HG03460 (cell line): ENCODE measurements around the gene KIZ.
A peak's percentile ranks its signal among the peaks of the same experiment; 100 is the strongest.
"Not testable (repeated sequence)": the region's sequence is repeated elsewhere in the genome, so short reads cannot be mapped to it uniquely, and the experiment has no call there.

ENCODE experiments used
- ATAC-seq: cut with Tn5 transposase; IDR thresholded peaks from one replicate; pipeline ENCODE4 v1.9.1; 2021; ENCODE audit not compliant: unreplicated experiment

Gene KIZ

DNA sequence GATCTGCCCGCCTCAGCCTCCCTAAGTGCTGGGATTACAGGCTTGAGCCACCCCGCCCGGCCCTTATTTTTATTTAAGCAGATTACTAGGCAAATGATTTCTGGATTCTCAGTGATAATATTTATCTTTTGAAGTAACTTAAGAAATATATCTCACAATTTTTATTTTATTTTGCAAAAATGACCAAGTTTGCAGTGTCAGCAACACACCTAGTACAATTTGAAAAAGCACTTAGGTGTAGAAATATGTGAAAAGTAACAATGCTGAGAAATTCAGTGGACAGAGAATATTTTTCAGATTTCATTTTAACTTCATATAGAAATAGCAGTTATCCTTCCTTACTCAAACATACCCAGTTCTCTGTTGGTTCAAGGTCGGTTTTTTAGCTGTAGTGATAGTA is 98.3 kb downstream of the KIZ start:
- no peak for ATAC-seq

GRCh38 chr20:21225215-21225947 is 99.5 kb downstream of the KIZ start:
- no peak for ATAC-seq

GRCh38 chr20:21228511-21228910 is 102.6 kb downstream of the KIZ start:
- ATAC-seq = peak; percentile 86

- no peak for ATAC-seq
Observed at GRCh38 chr20:21229163-21229562, 103.3 kb downstream of the KIZ start.

- ATAC-seq = no peak
Observed at GRCh38 chr20:21230220-21230619, 104.3 kb downstream of the KIZ start.

GRCh38 chr20:21230686-21231085 is 104.8 kb downstream of the KIZ start:
- ATAC-seq = no peak

- no peak for ATAC-seq
Observed at GRCh38 chr20:21232546-21233280, 106.8 kb downstream of the KIZ start.

GRCh38 chr20:21234324-21234723 is 108.4 kb downstream of the KIZ start:
- no peak for ATAC-seq

DNA sequence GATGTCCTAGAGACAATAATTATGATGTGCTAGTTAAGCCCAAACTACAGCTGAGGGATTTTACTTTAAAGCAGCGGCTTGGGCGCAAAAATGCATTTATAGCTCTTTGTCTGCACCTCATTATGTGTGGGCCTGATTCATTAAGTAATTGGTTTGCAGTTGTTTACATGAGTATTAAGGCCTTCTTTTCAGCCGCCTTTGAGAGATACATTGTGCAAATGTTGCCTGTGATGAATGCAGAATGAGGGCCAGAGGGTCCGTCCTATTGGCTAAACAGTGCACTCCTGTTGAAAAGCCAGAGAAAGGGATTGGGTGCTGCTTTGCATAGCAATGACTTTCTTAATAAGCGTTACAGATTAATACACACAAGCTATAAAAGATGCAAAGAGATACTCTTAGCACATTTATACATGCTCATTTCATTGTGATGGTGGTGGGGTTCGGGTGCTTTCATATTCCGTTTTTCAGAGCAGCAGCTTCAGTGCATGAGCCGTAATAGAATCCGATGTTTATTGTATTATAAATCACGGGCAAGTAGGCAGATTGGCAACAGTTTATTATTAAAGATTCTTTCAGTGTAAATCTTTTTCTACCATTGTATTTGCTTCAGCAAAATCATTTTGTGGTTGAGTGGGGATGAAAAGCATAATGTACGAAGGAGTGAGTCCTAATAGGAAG is 109.1 kb downstream of the KIZ start:
- ATAC-seq = no peak

DNA sequence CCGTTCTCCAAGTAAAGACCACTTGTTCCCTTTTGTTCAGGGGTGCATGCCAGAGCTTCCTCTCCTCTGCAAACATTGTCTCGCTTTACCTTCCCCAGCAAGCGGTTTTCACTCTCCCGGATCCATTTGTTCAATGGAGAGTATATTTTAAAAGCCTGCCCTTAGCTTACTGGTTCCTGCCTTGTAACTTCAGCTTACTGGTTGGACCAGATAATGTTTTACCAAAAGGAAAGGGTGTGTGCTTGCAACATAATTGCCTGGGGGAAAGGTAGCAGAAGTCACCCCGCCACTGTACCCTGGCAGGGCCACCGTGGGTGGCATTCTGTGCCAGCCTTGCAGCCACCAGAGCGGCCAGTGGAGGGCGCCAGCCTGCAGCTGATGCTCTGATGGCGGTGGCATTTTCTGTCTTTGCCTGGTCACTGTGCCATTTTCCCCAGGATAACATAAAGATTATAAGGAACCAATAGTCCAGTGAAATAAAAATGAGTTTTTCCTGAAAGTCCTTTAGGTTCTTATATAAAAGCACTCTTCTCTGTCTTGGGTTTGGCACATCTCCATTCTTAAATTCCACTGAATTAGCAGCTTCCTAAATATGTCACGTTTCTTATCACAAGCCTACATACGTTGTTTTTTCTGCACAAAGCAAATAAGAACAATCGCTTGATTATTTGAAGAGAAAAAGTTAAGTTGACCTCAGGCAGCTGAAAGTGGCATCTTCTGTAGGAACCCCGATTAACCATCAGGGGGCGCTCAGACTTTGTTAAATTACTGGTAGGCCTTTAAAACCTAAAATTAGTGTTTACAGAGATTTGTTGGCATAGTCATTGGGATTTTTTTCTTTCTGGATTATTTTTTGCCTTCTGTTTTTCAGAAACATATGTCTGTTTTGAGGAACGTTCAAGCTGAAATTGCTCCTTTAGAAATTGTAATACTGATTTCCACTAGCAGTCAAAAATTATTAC is 109.9 kb downstream of the KIZ start:
- no peak for ATAC-seq

- ATAC-seq = no peak
Observed at GRCh38 chr20:21237956-21238799, 112.3 kb downstream of the KIZ start.

DNA sequence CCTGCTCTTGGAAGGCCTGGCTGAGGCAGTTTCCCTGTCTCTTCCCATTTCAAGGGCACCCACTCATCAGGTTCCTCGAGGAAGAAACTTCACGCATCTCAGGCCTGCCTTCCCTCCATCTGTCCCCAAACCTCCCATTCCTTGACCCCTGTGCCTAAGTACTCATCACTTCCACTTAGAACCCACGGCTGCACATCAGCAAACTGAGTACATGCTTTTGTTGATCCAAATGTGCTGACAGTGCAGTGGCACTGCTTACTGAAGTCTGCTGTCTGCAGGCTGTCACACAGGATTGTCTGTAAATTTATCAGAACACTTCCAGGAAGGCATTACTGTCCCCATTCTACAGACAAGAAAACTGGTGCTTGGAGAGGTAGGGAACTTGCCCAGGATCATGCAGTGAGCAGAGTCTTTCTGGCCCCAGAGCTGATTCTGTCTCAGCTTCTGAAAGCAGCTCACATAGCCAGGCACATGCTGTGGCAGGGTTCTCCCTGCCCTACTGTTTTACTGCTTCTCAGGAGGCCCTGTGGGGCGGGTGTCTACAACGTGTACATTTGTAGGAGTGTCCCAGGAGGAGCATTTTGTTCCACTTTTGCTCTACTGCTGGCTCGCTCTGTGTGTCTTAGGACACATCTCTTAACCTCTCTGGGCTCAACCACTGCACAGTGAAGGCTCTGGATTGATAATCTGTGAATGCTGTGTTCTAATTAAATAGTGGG is 113.1 kb downstream of the KIZ start:
- no peak for ATAC-seq

- ATAC-seq = no peak
Observed at GRCh38 chr20:21240394-21240793, 114.5 kb downstream of the KIZ start.

DNA sequence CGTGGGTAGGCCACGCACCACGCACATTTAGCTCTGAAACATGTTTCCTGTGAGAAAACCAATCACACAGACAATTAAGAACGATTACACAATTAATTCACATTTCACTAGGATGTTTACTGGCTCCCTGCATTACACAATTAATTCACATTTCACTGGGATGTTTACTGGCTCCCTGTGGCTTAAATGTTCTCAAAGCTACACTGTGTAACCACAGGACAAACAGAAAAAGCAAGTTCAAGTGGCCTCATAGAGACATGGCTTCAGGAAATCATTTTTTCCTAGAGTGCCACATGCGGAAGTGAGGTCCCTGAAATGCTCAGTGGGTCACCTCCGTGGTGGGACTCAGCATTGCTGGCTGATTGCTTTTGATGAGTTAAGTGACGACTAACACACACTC is 115.5 kb downstream of the KIZ start:
- ATAC-seq = no peak

DNA sequence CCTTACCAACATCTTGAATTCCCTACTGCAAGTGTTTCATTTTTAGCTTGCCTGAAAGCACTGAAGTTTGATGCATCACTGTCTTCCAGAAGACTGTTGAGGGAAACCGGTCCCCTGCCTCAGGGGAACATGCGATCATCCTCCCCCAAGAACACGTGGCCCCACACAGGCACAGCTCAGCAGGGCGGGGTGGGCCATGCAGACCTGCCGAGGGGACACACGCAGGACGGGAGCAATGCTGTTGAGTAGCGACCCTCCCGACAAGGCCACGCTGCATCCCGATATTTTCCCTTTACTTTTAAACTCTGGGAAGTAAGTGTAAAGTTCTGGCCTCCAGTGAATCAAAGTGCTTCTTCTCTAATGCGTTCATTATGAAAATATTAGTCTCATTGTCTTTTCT is 117.9 kb downstream of the KIZ start:
- no peak for ATAC-seq

DNA sequence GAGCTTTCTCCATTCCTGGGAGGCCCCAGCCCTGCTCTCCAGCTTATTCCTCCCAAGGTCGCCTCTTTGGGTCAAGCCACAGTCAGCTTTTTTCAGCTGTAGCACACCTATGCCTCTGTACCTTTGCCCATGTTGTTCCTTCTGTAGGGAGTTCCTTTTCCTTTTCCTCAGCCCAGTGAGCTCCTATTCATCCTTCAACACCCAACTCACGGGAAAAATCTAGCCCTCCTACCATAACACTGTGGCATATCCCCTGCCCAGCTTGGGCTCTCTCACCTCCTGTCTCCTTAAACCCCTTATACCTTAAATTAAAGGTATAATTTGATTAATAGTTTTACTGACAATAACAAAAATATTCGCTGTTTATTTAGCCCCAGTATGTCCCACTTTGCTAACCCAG is 118.9 kb downstream of the KIZ start:
- no peak for ATAC-seq

- no peak for ATAC-seq
Observed at GRCh38 chr20:21246161-21246560, 120.3 kb downstream of the KIZ start.

DNA sequence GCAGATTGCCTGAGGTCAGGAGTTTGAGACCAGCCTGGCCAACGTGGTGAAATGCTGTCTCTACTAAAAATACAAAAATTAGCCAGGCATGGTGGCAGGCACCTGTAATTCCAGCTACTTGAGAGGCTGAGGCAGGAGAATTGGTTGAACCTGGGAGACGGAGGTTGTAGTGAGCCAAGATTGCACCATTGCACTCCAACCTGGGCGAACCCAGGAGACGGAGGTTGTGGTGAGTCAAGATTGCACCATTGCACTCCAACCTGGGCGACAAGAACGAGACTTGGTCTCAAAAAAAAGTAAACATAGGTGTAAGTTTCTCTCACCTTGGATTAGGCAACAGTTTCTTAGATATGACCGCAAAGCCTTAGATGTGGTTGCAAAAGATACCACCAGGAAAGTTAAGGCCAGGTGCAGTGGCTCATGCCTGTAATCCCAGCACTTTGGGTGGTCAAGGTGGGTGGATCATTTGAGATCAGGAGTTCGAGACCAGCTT is 121.8 kb downstream of the KIZ start:
- ATAC-seq = not testable (repeated sequence)

DNA sequence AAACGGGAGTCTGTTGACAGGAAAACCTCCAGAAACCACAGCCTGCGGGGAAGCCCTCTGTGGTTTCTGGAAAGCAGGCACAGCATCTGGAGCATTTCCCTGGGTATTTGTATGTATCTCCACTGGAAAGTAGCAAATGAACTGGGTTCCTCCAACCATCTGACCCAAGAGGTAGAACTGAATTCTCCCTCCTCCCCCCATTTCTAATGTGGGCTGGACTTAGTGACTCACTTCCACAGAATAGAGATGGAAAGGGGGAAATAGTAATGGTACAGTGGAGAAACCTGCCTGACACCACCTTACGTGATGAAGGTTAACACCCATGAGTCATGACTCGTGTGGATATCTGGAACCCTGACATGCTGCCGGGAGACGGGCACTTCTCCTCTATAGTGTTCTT is 125.4 kb downstream of the KIZ start:
- no peak for ATAC-seq
